NB4 (cell line): ENCODE results near the gene PRELID2.

Experiments used
- DNase-seq: peaks from one replicate; pipeline ENCODE4 v3.0.0; 2010; ENCODE audit warnings: low read depth
- H3K4me3 ChIP-seq: one replicate; pipeline ENCODE4 v1.5.1; 2011; ENCODE audit warnings: mild to moderate bottlenecking, low read depth, low read length, moderate library complexity
- CTCF ChIP-seq: IDR thresholded peaks from one replicate; pipeline ENCODE4 v1.5.1; 2012; ENCODE audit warnings: low read depth, low read length
- MAX ChIP-seq: IDR thresholded peaks from 2 replicates; pipeline ENCODE4 v1.6.1; 2011; ENCODE audit warnings: low read depth, low read length
- MYC ChIP-seq: IDR thresholded peaks from 2 replicates; pipeline ENCODE4 v1.6.1; 2011; ENCODE audit warnings: low read depth, low read length
- POLR2A ChIP-seq: IDR thresholded peaks from 2 replicates; pipeline ENCODE4 v1.6.1; 2011; ENCODE audit warnings: mild to moderate bottlenecking; ENCODE audit not compliant: insufficient read length; ENCODE audit errors: extremely low read depth

PRELID2 gene

GRCh38 chr5:145787507-145787906, 47.6 kb downstream of the PRELID2 start:
- DNase-seq, result no peak
- TF ChIP-seq MAX (no peak), CTCF (no peak), MYC (no peak), POLR2A (no peak)
- H3K4me3 ChIP-seq, result no peak overlapping the region

GRCh38 chr5:145787001-145787400, 48.1 kb downstream of the PRELID2 start:
- no peak for TF ChIP-seq POLR2A
- no peak for TF ChIP-seq MYC
- TF ChIP-seq MAX, result no peak
- TF ChIP-seq CTCF, result no peak
- H3K4me3 ChIP-seq, result no peak overlapping the region
- peak; percentile 45 for DNase-seq

DNA sequence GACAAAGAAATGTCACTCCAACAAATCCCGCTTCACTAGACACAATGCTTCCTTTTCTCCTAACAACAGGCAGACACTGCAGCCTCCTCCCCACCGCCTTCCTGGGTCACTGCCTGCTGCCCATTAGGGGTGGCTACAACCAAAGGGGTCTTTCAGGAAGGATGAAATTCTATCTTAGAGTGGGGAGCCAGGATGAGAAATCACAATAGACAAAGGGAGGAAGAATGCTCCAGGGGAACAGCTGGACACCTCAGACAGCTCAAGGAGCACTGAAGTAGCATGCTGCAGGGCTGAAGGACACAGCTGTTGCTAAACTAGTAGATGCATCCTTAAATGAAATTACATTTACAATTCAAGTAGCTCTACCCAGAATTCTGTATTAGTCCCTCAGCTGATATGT, 54.2 kb downstream of the PRELID2 start:
- H3K4me3 ChIP-seq, result no peak overlapping the region
- no peak for TF ChIP-seq CTCF
- no peak for TF ChIP-seq POLR2A
- DNase-seq, result no peak

DNA sequence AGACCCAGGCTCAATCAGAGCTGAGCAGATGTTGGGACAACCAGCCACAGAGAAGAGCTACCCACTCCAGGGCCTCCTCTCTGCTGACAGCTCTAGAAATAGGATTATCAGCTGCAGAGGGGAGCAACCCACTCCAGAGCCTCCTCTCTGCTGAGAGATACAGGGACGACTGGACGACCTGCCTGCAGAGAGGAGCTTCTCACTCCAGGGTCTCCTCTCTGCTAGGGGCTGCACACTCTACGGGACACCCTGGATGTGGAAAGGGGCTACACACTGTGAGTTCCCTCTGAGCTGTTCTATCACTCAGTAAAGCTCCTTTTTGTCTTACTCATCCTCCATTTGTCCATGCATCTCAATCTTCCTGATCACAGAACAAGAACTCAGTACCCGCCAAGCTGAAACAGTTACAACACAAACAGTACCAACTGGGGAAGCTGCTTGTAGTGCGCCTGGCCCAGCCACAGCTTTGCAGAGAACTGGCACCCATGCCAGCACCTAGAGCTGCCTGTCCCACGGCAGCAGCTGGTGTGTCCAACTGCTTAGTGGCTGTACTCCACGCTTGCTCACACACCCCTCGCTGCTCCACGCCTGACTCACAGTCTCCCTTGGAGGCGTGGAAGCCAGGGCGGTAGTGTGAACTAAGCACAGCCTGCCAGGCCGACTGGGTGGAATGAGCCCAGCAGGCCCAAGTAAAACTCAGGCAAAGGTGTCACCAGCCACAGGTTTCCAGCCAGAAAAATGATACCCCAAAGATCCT, 56.8 kb downstream of the PRELID2 start:
- TF ChIP-seq MAX, result no peak
- no peak overlapping the region for H3K4me3 ChIP-seq
- DNase-seq, result no peak

- no peak for DNase-seq
- H3K4me3 ChIP-seq, result no peak overlapping the region
Observed at GRCh38 chr5:145777445-145778063, 57.6 kb downstream of the PRELID2 start.

More at GRCh38 chr5:145777445-145778063, 57.6 kb downstream of the PRELID2 start:
- no peak for TF ChIP-seq MYC
- no peak for TF ChIP-seq CTCF
- TF ChIP-seq MAX, result no peak
- no peak for TF ChIP-seq POLR2A
